Kidney (tissue), 14 donors: ENCODE data around the gene EIF4B. TPM values are rescaled to one million over a fixed set of nuclear protein-coding genes. Genes with fewer than 3 reads are reported as not detected.
"Not testable (repeated sequence)": the region's sequence is repeated elsewhere in the genome, so short reads cannot be mapped to it uniquely, and the experiment has no call there.

ENCODE experiments used
- DNase-seq, 5 donors: peaks; one replicate each; pipeline ENCODE4 v3.0.0-alpha.2; 2013 to 2020
- FAIRE-seq: peaks from 2 replicates; lab custom pipeline; 2012; peaks lifted over from hg19 to GRCh38; lab: Jason Lieb, UNC
- H3K27ac ChIP-seq, 2 donors: one replicate each; pipeline ENCODE4 v1.7.0; 2013; ENCODE audit warnings: low read depth in 2 of 2, low read length in 2 of 2, inconsistent platforms in 1 of 2
- H3K27me3 ChIP-seq: one replicate; pipeline ENCODE4 v1.7.1; 2013; ENCODE audit warnings: low read length, inconsistent platforms; ENCODE audit not compliant: control insufficient read depth, insufficient read depth
- H3K36me3 ChIP-seq, 3 donors: one replicate each; pipeline versions ENCODE4 v1.7.0 to v1.7.1; 2013; ENCODE audit warnings: low read length in 3 of 3, control low read depth in 1 of 3, inconsistent platforms in 1 of 3; ENCODE audit not compliant: insufficient read depth in 3 of 3, control insufficient read depth in 2 of 3
- H3K4me1 ChIP-seq, 3 donors: one replicate each; pipeline versions ENCODE4 v1.7.0 to v1.7.1; 2013; ENCODE audit warnings: low read length in 3 of 3, inconsistent platforms in 1 of 3, low read depth in 1 of 3; ENCODE audit not compliant: control insufficient read depth in 2 of 3, insufficient read depth in 2 of 3
- H3K4me3 ChIP-seq, 3 donors: one replicate each; pipeline versions ENCODE4 v1.7.0 to v1.8.1; 2013; ENCODE audit warnings: low read length in 3 of 3, control low read depth in 1 of 3, inconsistent platforms in 1 of 3
- H3K9ac ChIP-seq, 3 donors: one replicate each; pipeline versions ENCODE4 v1.7.0 to v1.7.1; 2013; ENCODE audit warnings: low read length in 3 of 3, control low read depth in 1 of 3, inconsistent platforms in 1 of 3
- H3K9me3 ChIP-seq, 3 donors: one replicate each; pipeline versions ENCODE4 v1.7.0 to v1.7.1; 2013; ENCODE audit warnings: low read length in 3 of 3, control low read depth in 1 of 3, inconsistent platforms in 1 of 3; ENCODE audit not compliant: control insufficient read depth in 2 of 3, insufficient read depth in 1 of 3
- CTCF ChIP-seq: IDR thresholded peaks from 3 replicates; pipeline ENCODE4 v1.5.1; 2012; ENCODE audit warnings: mild to moderate bottlenecking, moderate library complexity, borderline replicate concordance; ENCODE audit not compliant: insufficient read depth; ENCODE audit errors: extremely low read depth
- intact Hi-C: fragments of 100-400 bp; cut with DNase I; formaldehyde crosslinking; loops from one replicate; pipeline ENCODE4 v1.11.1; 2022
- polyA plus RNA-seq: library from polyadenylated mRNA; stranded (reverse); fragments of 350-450 nt; fragmentation: Illumina TruSeq; extraction: RNeasy Lipid Tissue Mini Kit (QIAGEN cat#74804); gene quantifications from one replicate; pipeline ENCODE4 v1.2.3, GENCODE V29; 2014; ENCODE audit warnings: low read depth, low replicate concordance; ENCODE audit not compliant: insufficient read depth
- total RNA-seq: library from RNA; stranded (reverse); fragmentation: NEBNext Ultra II Directional; extraction: Animal tissue kit (Norgen Biotek cat#: 25700); gene quantifications from one replicate; pipeline ENCODE4 v1.2.1, GENCODE V29; 2021
- donor health status: control.
- donor health status: control.
- donor health status: control.
- donor health status: control.
- donor health status: control.
- donor health status: DM: yes; HTN: yes; CAD: no.
- donor health status: Normal renal cell carcinoma (clear cell type).

Gene EIF4B
- total and polyA plus RNA-seq, 2 donors from 2014 or later: 114 to 417 TPM

- H3K4me3 ChIP-seq: peak overlapping the region; percentile 62 to 100 (median 99)
- peak; percentile 14 to 82 (median 23) for DNase-seq
- intact Hi-C loops: no loop called here
- H3K9me3 ChIP-seq: no peaks in the 10 kb centered on the region
- H3K4me1 ChIP-seq: peaks cover 5 to 24% (median 13%) of the 10 kb centered on the region in 3 donors
- TF ChIP-seq CTCF: no peak
- no peaks in the 10 kb centered on the region for H3K36me3 ChIP-seq
- peak overlapping the region; percentile 98 to 99 for H3K27ac ChIP-seq
- FAIRE-seq: no peak
- no peaks in the 10 kb centered on the region for H3K27me3 ChIP-seq
- peak overlapping the region; percentile 20 to 95 (median 53) for H3K9ac ChIP-seq
Measured at GRCh38 chr12:53005215-53005985, 856 bp upstream of the EIF4B start.

GRCh38 chr12:53006810-53007309 lies 604 bp downstream of the EIF4B start:
- Histone ChIP-seq H3K27ac (peak overlapping the region; percentile 98 to 99), H3K4me3 (peak overlapping the region; percentile 98 to 100 (median 99)), H3K9ac (peak overlapping the region; percentile 94 to 98 (median 95)), H3K27me3 (no peaks in the 10 kb centered on the region), H3K36me3 (no peaks in the 10 kb centered on the region), H3K9me3 (no peaks in the 10 kb centered on the region), H3K4me1 (peaks cover 5 to 29% (median 20%) of the 10 kb centered on the region in 3 donors)
- FAIRE-seq (no peak), DNase-seq (peak; percentile 82 to 92 (median 89))
- no peak for TF ChIP-seq CTCF
- intact Hi-C loops: no loop called here

- DNase-seq: no peak
- no peak overlapping the region for H3K27ac ChIP-seq
- H3K36me3 ChIP-seq: no peaks in the 10 kb centered on the region
- peak overlapping the region; percentile 94 to 98 (median 95) for H3K9ac ChIP-seq
- TF ChIP-seq CTCF: no peak
- H3K4me3 ChIP-seq: peak overlapping the region; percentile 98 to 100 (median 99)
- H3K9me3 ChIP-seq: no peaks in the 10 kb centered on the region
- FAIRE-seq: no peak
- peaks cover 5 to 29% (median 21%) of the 10 kb centered on the region in 3 donors for H3K4me1 ChIP-seq
- H3K27me3 ChIP-seq: no peaks in the 10 kb centered on the region
- intact Hi-C loops: no loop called here
Measured at GRCh38 chr12:53007343-53007742, 1.1 kb downstream of the EIF4B start.

- DNase-seq, H3K27me3 ChIP-seq, H3K27ac ChIP-seq, H3K4me3 ChIP-seq, H3K36me3 ChIP-seq, H3K9me3 ChIP-seq, intact Hi-C loops, H3K9ac ChIP-seq, FAIRE-seq: not testable (repeated sequence)
- H3K4me1 ChIP-seq: peaks cover 5 to 29% (median 21%) of the 10 kb centered on the region in 3 donors
Measured at GRCh38 chr12:53008760-53009159, 2.5 kb downstream of the EIF4B start.
